K562 (cell line): Measurements from ENCODE around the gene NTM. TPM values are rescaled to one million over a fixed set of nuclear protein-coding genes. Genes with fewer than 3 reads are reported as not detected.

ENCODE experiments used
- ATAC-seq: fragments of 200-7000 bp; cut with Tn5 transposase; 3 replicates; pipeline ENCODE4 v1.9.1; 2020; ENCODE audit warnings: moderate library complexity
- BruUV-seq: library from RNA; stranded (reverse); fragments of 400-500 nt; replicated peaks from 2 replicates; lab custom pipeline; 2021; lab: Mats Ljungman, UMichigan
- CTCF ChIA-PET: fragments of 300-600 bp; formaldehyde crosslinking; extraction: SDS; loops from one replicate; lab custom pipeline; 2021; ENCODE audit warnings: low intra/inter-chr PET ratio; lab: Yijun Ruan, JAX
- POLR2A ChIA-PET: fragments of 300-600, 350-650 bp; sonication (Branson Sonifier 250); formaldehyde crosslinking; extraction: SDS; loops from one replicate; lab custom pipeline; 2021; ENCODE audit warnings: antibody characterized with exemption, inconsistent platforms; lab: Yijun Ruan, JAX
- DNase-seq, 4 experiments: peaks; one replicate each; pipeline versions ENCODE4 v3.0.0 to v3.0.0-alpha.2; 2011 to 2018; ENCODE audit warnings: low spot score in 3 of 4, mixed read lengths in 3 of 4; ENCODE audit errors: extremely low read depth in 1 of 4
- FAIRE-seq: peaks from 2 replicates; lab custom pipeline; 2011; peaks lifted over from hg19 to GRCh38; lab: Jason Lieb, UNC
- H2AFZ ChIP-seq: 2 replicates; pipeline ENCODE4 v1.6.0; 2011; ENCODE audit warnings: low read depth, low read length, control low read depth, inconsistent platforms
- H3K27ac ChIP-seq: fragments of 200-600 bp; 3 replicates; pipeline ENCODE4 v1.8.0; 2011; ENCODE audit warnings: low read depth, mild to moderate bottlenecking, control low read depth, inconsistent platforms, low read length, moderate library complexity, mixed read lengths; ENCODE audit errors: extremely low read depth
- H3K27me3 ChIP-seq, 2 experiments: fragments of 300-600 bp in 1 of 2; 2 replicates in 1 of 2; 3 replicates in 1 of 2; pipeline versions ENCODE4 v1.6.0 to v1.8.0; 2011; ENCODE audit warnings: inconsistent platforms in 2 of 2, low read length in 2 of 2, mild to moderate bottlenecking in 1 of 2, mixed read lengths in 1 of 2, moderate library complexity in 1 of 2; ENCODE audit not compliant: control insufficient read depth in 2 of 2, insufficient read depth in 2 of 2
- H3K36me3 ChIP-seq: fragments of 300-600 bp; 3 replicates; pipeline ENCODE4 v1.8.0; 2011; ENCODE audit warnings: mild to moderate bottlenecking, low read length, inconsistent platforms; ENCODE audit not compliant: control insufficient read depth, insufficient read depth
- H3K4me1 ChIP-seq, 2 experiments: fragments of 200-600 bp in 1 of 2; replicated peaks in 1 of 2; 2 replicates in 1 of 2; 3 replicates in 1 of 2; pipeline versions ENCODE4 v1.5.1 to v1.8.0; 2011; ENCODE audit warnings: inconsistent platforms in 2 of 2, low read length in 2 of 2, mild to moderate bottlenecking in 1 of 2, mixed read lengths in 1 of 2, moderate library complexity in 1 of 2; ENCODE audit not compliant: control insufficient read depth in 2 of 2, insufficient read depth in 2 of 2
- H3K4me2 ChIP-seq: 2 replicates; pipeline ENCODE4 v1.6.1; 2011; ENCODE audit warnings: low read length, control low read depth, inconsistent platforms, mixed read lengths; ENCODE audit not compliant: insufficient read depth
- H3K4me3 ChIP-seq: fragments of 200-600 bp; sonication (generic), shearing (Covaris generic); 2 replicates; pipeline ENCODE4 v1.5.1; 2016; ENCODE audit warnings: control low read depth, inconsistent platforms
- H3K79me2 ChIP-seq: fragments of 200-600 bp; 3 replicates; pipeline ENCODE4 v1.8.0; 2011; ENCODE audit warnings: low read length, inconsistent platforms; ENCODE audit not compliant: control insufficient read depth, insufficient read depth
- H3K9ac ChIP-seq, 2 experiments: 2 replicates each; pipeline versions ENCODE4 v1.6.0 to v1.6.1; 2011; ENCODE audit warnings: low read depth in 2 of 2, low read length in 2 of 2, control low read depth in 1 of 2, inconsistent platforms in 1 of 2, mild to moderate bottlenecking in 1 of 2, mixed read lengths in 1 of 2; ENCODE audit not compliant: insufficient read depth in 1 of 2
- H3K9me1 ChIP-seq: one replicate; pipeline ENCODE4 v1.6.0; 2011; ENCODE audit warnings: inconsistent platforms, mild to moderate bottlenecking, low read length, moderate library complexity; ENCODE audit not compliant: control insufficient read depth, insufficient read depth
- H3K9me3 ChIP-seq: replicated peaks from 2 replicates; pipeline ENCODE4 v1.5.1; 2011; ENCODE audit warnings: low read depth, low read length, inconsistent platforms; ENCODE audit not compliant: control insufficient read depth, insufficient read depth
- H4K20me1 ChIP-seq: replicated peaks from 2 replicates; pipeline ENCODE4 v1.6.1; 2011; ENCODE audit warnings: low read length, inconsistent platforms, mixed read lengths; ENCODE audit not compliant: control insufficient read depth, insufficient read depth
- ARID2 ChIP-seq: fragments of 450-650 bp; IDR thresholded peaks from 2 replicates; pipeline ENCODE4 v1.6.1; 2017; ENCODE audit warnings: antibody characterized with exemption, mild to moderate bottlenecking
- CBFB ChIP-seq: sonication (generic); formaldehyde crosslinking; IDR thresholded peaks from 2 replicates; pipeline ENCODE4 v1.4.0; 2020; ENCODE audit warnings: mild to moderate bottlenecking, missing genetic modification reagents
- CHCHD3 ChIP-seq: fragments of 250-450 bp; sonication (Bioruptor Pico); IDR thresholded peaks from 2 replicates; pipeline ENCODE4 v2.1.2; 2022; ENCODE audit warnings: mild to moderate bottlenecking
- CHD2 ChIP-seq: IDR thresholded peaks from 2 replicates; pipeline ENCODE4 v1.6.1; 2011; ENCODE audit warnings: low read depth, low read length
- CREB3L1 ChIP-seq: fragments of 450-650 bp; IDR thresholded peaks from 2 replicates; pipeline ENCODE4 v1.6.1; 2014; ENCODE audit warnings: low read depth, mild to moderate bottlenecking, moderate library complexity, borderline replicate concordance
- E2F5 ChIP-seq: sonication (generic); formaldehyde crosslinking; IDR thresholded peaks from 2 replicates; pipeline ENCODE4 v1.8.0; 2022; ENCODE audit warnings: mild to moderate bottlenecking, missing genetic modification reagents
- FIP1L1 ChIP-seq: fragments of 200-400 bp; formaldehyde crosslinking; IDR thresholded peaks from 2 replicates; pipeline ENCODE4 v1.6.1; 2018; ENCODE audit warnings: mild to moderate bottlenecking, low read depth, low read length; ENCODE audit not compliant: poor library complexity, severe bottlenecking
- NELFE ChIP-seq: IDR thresholded peaks from 2 replicates; pipeline ENCODE4 v1.6.1; 2011; ENCODE audit warnings: mild to moderate bottlenecking; ENCODE audit not compliant: insufficient read depth, insufficient read length
- SAFB ChIP-seq: fragments of 200-400 bp; formaldehyde crosslinking; IDR thresholded peaks from 2 replicates; pipeline ENCODE4 v1.6.1; 2017; ENCODE audit warnings: low read depth, low read length, borderline replicate concordance
- ZNF184 ChIP-seq: sonication (generic); formaldehyde crosslinking; IDR thresholded peaks from 2 replicates; pipeline ENCODE4 v1.5.0; 2020; ENCODE audit warnings: missing genetic modification reagents
- WGBS: fragments of 100-300 bp; shearing (Covaris generic); methylation state at CpG from one replicate; pipeline ENCODE4 v1.1.6; 2016; ENCODE audit warnings: low coverage, mixed read lengths; ENCODE audit not compliant: insufficient coverage; ENCODE audit errors: missing lambda C conversion rate; 5-methylcytosine and 5-hydroxymethylcytosine counted together
- in situ Hi-C: fragments of 300-500 bp; cut with MboI; formaldehyde crosslinking; loops from 4 replicates; pipeline ENCODE4 v1.15.0; 2018; ENCODE audit warnings: inconsistent platforms, mixed read lengths
- intact Hi-C: fragments of 100-400 bp; cut with micrococcal nuclease; formaldehyde crosslinking; loops from 2 replicates; pipeline ENCODE4 v1.14.2; 2022
- polyA plus RNA-seq, 8 experiments: library from polyadenylated mRNA; depleted of rRNA in 4 of 8; stranded (reverse) in 5 of 8; unstranded in 3 of 8; fragments of >200 nt; fragmentation: Nextera tagmentation in 2 of 8; fragmentation: Illumina TruSeq in 1 of 8; extraction: Ambion mirVana in 2 of 8; extraction: Trizol in 1 of 8; gene quantifications; 2 replicates each; pipeline versions ENCODE4 v1.2.1 to v1.2.3, GENCODE V29; 2011 to 2014; ENCODE audit warnings: inconsistent platforms in 1 of 8, missing spikeins in 1 of 8
- total RNA-seq, 7 experiments: library from RNA; depleted of rRNA in 6 of 7; stranded (reverse); fragments of >200 nt in 6 of 7; fragmentation: Illumina TruSeq in 2 of 7; extraction: Trizol in 2 of 7; gene quantifications; 2 replicates each; pipeline versions ENCODE4 v1.2.1 to v1.2.3, GENCODE V29; 2011 to 2021; ENCODE audit warnings: low replicate concordance in 1 of 7

NTM gene
- total and polyA plus RNA-seq, 9 of the 15 experiments (the other 6 are each of a cell fraction or from before 2014, with no cell fraction given) = not detected

DNA sequence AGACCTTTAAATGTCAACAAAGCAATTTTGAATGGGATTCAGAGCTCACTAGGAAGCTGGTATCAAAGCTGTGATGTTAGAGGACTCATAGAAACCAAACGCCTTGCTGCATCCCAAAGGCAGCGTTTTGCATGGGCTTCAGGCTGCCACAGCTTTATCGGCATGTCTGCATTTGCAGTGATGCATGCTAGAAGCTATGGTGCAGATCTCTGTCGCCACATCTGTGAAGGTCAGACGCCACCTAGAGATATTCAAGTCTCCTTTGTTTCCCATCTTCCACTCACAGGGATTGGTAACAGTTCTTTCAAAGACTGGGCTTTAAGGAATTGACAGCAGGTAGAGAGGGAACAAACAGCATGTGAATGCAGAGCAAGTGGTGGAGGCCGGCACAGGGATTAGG lies 47.8 kb downstream of the NTM start:
- H3K4me1 ChIP-seq = no peaks in the 10 kb centered on the region
- H3K4me2 ChIP-seq = no peak overlapping the region
- in situ Hi-C loops (no loop called here), intact Hi-C loops (no loop called here)
- H3K9me1 ChIP-seq = no peaks in the 10 kb centered on the region
- no peak overlapping the region for H3K9ac ChIP-seq
- DNase-seq (no peak), ATAC-seq (no peak), FAIRE-seq (no peak)
- H3K79me2 ChIP-seq = no peaks in the 10 kb centered on the region
- WGBS = 0% methylated on average over 6 of the region's 6 CpGs
- no peaks in the 10 kb centered on the region for H3K9me3 ChIP-seq
- H3K27me3 ChIP-seq = no peaks in the 10 kb centered on the region; a peak in 1 of 5 replicates
- CTCF ChIA-PET = no interaction called here
- H3K4me3 ChIP-seq = no peak overlapping the region
- POLR2A ChIA-PET = no interaction called here
- H3K36me3 ChIP-seq = no peaks in the 10 kb centered on the region
- H3K27ac ChIP-seq = no peak overlapping the region
- H4K20me1 ChIP-seq = no peaks in the 10 kb centered on the region
- no peak overlapping the region for H2AFZ ChIP-seq
- no TSS peak for BruUV-seq
- no peak for TF ChIP-seq ZNF184 (CRISPR knock-in tag)
- TF ChIP-seq E2F5 (CRISPR knock-in tag) = no peak
- TF ChIP-seq ARID2 = no peak
- TF ChIP-seq CHD2 = no peak
- no peak for TF ChIP-seq SAFB
- TF ChIP-seq CBFB (CRISPR knock-in tag) = no peak
- no peak for TF ChIP-seq NELFE
- no peak for TF ChIP-seq CHCHD3 (CRISPR knock-in tag)
- no peak for TF ChIP-seq FIP1L1
- no peak for TF ChIP-seq CREB3L1
